NCI-H146 treated with DMSO at 0.1 percent for 48 hours (cell line): ENCODE measurements around the gene MIPOL1.
"Not testable (repeated sequence)": the region's sequence is repeated elsewhere in the genome, so short reads cannot be mapped to it uniquely, and the experiment has no call there.

ENCODE experiments used
- DNase-seq: peaks from one replicate; lab custom pipeline; 2025; ENCODE audit not compliant: unreplicated experiment; lab: John Stamatoyannopoulos, UW

MIPOL1 gene

DNA sequence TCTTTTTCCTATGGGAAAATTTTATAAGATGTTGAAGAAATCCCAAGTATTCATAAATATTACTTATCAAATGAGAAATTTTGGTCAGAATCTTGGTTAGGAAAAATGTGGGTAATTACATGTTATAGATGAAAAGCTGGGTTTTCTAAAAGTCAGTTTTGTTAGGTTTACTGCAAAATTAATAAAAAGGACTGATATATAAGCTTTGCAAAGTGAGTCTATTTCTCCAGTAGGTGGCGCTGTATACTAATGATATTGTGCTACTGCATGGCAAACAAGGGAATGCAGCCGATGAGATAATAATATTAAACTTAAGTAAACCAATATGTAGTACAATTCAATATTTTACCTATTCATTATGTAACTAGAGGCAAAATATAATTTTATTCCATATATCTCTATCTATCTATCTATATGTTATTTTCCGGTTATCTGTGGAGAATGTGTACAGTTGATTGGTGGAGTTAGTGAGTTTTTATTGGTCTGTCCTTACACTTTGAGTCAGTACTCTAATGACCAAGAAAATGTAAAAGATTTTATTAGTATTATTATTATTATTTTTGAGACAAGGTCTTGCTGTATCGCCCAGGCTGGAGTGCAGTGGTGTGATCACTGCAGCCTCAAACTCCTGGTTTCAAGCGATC is 32.9 kb downstream of the MIPOL1 start:
- DNase-seq: peak; percentile 38

DNA sequence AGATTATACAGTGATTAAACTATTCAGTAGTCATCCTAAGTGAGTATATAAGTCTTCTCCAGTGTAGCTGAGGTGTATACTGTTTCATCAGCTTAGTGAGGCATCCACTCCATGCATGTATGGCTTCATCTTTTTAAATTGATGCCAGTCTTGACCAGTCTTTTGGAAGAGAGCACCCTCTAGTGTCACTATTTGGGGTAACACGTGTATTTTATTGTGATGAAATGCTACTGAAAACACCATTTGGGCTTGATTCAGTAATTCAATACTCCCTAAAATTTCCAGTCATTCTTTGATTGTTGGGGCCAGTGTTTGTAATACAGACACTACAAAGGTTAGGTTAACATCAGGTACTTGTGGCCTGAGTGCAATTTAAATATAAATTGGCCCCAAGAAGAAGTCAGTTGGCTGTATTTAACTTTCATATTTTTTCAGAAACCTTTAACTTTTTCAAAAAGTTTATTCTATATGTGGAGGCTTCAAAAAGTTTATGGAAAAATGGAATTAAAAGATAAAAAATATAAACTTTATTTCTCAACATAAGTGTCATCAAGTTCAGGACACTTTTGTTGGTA is 35.3 kb downstream of the MIPOL1 start:
- peak; percentile 31 for DNase-seq

DNA sequence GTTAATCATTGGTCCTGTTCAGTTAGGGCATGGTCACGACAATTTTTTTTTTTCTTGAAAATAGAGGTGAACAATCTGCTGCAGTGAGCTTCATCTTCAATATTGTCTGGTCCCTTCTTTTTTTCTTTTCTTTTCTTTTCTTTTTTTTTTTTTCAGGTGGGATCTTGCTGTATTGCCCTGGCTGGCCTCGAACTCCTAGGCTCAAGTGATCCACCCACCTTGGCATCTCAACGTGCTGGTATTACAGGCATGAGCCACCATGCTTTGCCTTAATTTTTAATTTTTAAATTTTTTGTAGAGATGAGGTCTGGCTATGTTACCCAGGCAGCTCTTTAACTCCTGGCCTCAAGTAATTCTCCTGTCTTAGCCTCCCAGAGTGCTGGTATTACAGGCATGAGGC is 36.5 kb downstream of the MIPOL1 start:
- DNase-seq: no peak

- not testable (repeated sequence) for DNase-seq
These were observed 38.3 kb downstream of the MIPOL1 start for GRCh38 chr14:37236044-37236443.

DNA sequence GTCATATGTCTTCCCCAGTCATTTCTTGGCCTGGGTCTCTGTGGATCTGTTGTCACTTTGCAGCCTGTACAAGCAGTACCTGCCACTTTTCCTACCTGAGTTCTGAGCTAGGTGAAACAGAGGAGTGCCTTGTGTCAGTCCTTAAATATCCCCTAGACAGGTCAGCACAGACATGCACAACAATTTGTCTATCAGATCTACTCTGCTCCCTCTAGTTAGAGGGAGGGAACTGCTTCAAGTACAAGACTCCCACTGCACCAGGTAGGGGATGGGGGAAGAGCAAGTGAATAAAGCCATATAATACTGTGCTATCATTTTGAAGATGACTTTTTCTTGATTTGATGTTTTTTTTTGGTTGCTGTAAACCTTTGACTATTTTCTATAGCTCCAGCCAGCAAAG is 39.4 kb downstream of the MIPOL1 start:
- DNase-seq: no peak

- DNase-seq: no peak
These were observed 40.0 kb downstream of the MIPOL1 start for GRCh38 chr14:37237735-37238200.

DNA sequence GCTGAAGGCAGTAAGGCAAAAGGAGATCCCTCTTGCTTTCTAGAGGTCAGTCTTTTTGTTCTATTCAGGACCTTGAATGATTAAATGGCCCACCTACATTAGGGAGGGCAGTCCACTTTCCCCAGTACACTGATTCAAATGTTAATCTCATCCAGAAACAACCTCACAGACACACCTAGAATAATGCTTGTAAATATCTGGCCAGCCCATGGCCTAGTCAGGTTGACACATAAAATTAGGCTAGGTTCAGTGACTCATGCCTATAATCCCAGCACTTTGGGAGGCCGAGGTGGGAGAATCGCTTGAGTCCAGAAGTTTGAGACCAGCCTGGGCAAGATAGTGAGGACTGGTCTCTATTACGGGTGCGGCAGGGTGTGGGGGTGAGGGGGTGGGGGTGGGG is 43.5 kb downstream of the MIPOL1 start:
- no peak for DNase-seq

- DNase-seq: peak; percentile 48
These were observed 48.7 kb downstream of the MIPOL1 start for GRCh38 chr14:37246427-37246829.

DNA sequence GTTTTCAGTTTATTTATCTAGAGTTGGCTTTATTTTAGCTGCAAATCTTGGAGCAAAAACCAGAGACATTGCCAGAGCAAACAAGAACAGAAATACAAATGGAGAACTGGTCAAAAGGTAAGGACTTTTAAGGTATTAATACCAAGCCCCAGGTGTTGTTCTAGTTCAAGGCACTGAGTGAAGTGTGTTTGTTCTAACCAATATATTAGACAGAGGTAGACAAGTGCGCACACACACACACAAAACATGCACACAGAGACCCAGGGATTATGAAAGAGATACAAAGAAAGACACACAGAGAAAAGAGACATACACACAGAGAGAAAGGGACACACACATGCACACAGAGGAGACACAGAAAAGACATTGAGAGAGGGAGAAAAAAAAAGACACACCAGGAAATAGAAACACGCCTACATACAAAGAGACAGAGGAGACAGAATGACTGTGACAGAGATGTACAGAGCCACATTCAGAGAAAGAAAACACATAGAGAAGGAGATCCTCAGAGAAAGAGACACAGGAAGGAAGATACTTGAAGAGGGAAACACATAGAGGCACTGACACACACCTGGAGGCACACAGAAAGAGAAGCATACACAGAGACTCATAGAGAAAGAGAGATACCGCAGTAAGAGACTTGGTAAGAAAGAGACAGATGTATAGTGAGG is 50.2 kb downstream of the MIPOL1 start:
- DNase-seq: no peak

GRCh38 chr14:37251775-37252174 is 54.0 kb downstream of the MIPOL1 start:
- DNase-seq: no peak

DNA sequence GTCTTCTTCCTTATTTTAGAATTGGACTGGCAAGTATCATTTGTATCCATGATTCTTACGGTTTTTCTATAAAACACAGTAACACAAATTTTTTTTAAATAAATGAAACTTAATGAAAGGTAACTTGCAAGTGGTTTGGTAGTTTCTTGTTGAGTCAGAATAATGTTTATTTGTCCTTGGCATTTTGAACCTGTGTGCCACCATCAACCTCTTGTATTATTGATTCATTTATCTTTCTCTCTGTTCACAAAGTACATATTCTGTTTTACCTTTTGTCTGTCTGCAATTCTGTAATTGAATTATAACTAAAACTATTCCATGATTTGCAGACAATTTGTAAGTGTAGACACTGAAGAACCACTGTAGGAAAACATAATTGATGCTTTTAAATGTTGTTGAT is 54.7 kb downstream of the MIPOL1 start:
- no peak for DNase-seq

DNA sequence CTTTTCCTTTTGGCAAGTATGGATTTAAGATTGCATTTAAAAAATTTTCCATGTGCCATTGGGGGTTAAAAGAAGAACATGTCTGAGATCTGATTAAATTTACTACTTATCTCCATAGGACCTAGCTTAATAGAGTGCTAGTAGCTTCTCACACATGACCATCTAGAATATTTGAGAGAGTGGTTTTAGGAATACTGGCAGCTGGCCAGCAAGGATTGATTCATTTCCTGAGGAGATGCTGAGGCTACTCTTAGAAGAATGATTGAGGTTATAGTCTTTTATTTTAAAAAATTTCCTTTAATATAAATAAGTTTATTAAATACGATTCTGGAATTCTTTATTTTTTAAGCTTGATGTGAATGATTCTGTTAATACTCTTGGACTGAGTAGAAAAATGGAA is 56.2 kb downstream of the MIPOL1 start:
- no peak for DNase-seq

DNA sequence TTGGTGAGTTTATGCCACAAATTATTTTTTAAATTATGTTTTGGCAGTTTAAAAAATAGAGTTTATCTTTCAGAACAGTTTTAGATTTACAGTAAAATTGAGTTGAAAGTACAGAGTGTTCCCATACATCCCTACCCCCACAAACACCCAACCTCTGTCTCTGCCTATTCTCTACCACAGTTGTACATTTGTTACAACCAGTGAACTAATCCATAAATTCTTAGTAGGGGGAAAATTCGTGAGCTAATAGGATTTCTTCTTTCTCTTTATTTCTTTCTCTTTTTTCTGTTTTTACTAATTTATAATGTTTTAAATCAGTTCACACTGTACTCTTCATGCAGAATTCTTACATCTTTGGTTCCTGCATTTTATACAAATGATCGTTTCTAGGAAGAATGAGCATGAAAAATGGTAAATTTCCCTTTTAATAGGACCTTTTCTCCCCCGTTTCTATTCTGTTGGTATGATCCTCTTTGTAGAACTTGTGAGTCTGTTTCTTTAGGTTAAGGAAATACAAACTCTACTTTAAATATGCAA is 56.7 kb downstream of the MIPOL1 start:
- DNase-seq: no peak

- DNase-seq: no peak
These were observed 59.8 kb downstream of the MIPOL1 start for GRCh38 chr14:37257501-37258070.

DNA sequence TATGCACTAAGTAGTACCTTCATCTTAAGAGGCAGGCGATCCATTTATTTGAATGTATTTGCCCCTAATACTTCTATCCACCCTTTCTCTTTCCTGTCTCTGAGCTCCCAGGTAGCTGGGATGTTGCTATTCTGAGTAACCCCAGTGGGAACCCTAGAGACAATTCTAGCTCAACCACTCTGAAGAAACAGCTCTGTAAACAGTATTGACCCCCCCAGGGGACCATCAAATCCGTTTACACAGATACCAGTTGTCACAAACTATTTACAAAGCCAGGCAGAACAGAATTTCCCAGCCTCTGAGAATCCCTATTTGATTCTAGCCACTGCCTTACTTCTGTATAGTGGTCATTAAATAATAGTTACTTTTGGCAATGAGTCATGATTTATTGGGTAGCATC is 64.9 kb downstream of the MIPOL1 start:
- DNase-seq: peak; percentile 55

DNA sequence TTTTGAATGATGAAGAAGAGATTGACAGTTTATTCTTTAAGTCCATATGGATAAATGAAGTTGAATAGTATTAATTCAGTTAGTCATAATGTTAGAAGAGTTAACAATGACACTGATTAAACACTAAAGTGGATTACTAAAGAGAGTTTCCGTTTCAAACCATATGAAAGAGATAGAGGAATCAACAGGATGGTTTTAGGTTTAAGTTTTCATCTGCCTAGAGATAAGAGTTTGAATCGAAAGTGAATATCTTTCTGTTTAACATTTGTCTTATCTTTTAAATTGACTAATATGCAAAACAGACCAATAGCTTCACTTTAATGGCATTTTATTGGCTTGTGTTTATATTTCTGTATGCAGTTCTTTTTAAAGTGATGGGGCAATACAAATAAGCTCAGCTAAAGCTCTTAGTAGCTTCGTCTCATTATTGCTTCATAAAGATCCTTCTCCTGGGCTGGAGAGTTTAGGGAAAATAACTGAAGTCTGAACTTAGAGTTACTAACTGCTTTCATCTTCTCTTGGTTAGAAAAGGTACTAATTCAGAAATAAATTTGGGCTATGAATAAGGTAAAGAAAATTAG is 66.0 kb downstream of the MIPOL1 start:
- no peak for DNase-seq

DNA sequence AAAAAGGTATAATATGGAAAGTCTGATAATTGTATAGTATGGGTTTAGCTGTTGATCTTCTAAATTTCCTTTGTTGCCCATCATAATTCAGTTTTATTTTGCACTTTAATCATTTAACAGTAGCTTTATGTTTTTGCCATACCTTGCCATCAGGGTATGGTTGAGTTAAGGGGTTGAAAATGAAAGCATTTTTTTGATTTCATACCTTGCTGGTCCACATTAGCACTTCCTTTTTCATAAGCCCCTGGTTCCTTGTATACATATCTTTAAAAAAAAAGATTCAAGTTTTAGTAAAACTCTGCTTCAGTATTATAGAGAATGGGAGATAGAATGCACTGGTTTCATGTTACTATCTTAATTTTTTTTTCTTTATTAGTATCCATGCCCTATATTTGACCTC is 71.1 kb downstream of the MIPOL1 start:
- DNase-seq: no peak

DNA sequence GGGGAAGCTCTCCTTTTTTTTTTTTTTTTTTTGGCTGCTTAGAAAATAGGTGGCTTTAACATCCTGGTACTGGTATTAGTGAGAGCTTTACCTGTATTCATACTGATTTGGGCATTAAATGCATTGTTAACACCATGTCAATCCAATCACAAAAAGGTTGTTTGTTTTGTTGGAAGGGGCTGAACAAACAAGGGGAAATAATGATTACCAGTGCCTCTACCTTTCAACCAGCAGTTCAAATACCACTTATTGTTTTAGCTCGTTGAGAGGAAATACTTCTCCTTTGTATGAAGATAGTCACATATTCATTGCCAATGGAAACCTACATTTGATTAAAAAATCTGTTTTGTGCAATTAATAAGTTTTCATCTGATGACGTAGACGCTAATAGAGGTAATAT is 72.9 kb downstream of the MIPOL1 start:
- peak; percentile 30 for DNase-seq

- no peak for DNase-seq
These were observed 74.8 kb downstream of the MIPOL1 start for GRCh38 chr14:37272569-37272968.

DNA sequence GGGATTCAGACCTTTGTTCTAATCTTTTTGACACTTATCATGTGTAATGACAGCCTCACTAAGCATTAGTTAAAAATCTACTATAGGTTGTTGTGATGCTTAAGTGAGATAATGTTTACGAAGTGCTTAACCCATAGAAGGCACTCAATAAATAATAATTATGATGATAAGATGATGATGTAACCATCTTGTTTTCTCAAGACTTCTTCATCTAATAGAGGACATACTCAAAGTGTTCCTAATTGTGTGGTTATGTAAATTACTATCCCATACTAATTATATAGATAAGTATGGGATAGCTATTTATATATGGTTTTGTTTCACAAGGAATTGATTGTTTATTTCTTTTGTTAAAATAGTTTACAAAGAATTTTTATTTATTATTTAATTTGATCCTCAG is 76.9 kb downstream of the MIPOL1 start:
- DNase-seq: no peak

DNA sequence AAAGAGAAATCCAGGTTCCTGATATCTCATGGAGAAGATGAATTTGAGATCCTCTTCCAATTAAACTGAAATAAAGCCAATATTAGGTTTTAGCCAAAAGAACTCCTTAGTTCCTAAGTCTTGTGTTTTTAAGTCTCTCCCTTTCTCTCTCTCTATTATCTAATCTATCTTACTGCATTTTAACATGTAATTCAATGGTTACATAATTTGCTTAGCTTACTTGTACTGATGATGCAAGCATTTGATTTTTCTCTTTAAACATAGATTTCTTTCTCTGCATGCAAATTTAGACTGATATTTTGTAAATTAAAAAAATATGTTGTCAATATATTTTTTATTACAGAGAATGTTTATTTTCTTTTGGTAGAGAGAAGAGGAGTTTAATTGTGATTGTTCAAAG is 78.2 kb downstream of the MIPOL1 start:
- no peak for DNase-seq
